Pancreas (tissue), 10 donors: ENCODE results near the gene FXYD1. TPM values are rescaled to one million over a fixed set of nuclear protein-coding genes. Genes with fewer than 3 reads are reported as not detected.

ENCODE experiments used
- ATAC-seq, 4 donors: fragments of 200-7000 bp; cut with Tn5 transposase; one replicate each; pipeline versions ENCODE4 v1.8.0 to v1.9.1; 2020; ENCODE audit warnings: mild to moderate bottlenecking in 4 of 4, moderate library complexity in 4 of 4
- DNase-seq, 6 donors: peaks; one replicate each; pipeline ENCODE4 v3.0.0-alpha.2; 2020
- FAIRE-seq: peaks from 2 replicates; lab custom pipeline; 2012; peaks lifted over from hg19 to GRCh38; lab: Jason Lieb, UNC
- H3K27ac ChIP-seq, 4 donors: fragments of 200-600 bp; sonication (generic); 1 replicate in 3 of 4; 2 replicates in 1 of 4; pipeline versions ENCODE4 v1.5.0 to v1.8.0; 2020
- H3K27me3 ChIP-seq, 4 donors: fragments of 200-600 bp; one replicate each; pipeline ENCODE4 v1.8.0; 2021
- H3K36me3 ChIP-seq, 3 donors: fragments of 200-600 bp; sonication (generic) in 1 of 3; one replicate each; pipeline versions ENCODE4 v1.5.0 to v1.8.0; 2020 to 2021
- H3K4me1 ChIP-seq, 3 donors: fragments of 200-600 bp; one replicate each; pipeline ENCODE4 v1.8.0; 2021
- H3K4me3 ChIP-seq, 4 donors: fragments of 200-600 bp; sonication (generic) in 2 of 4; one replicate each; pipeline versions ENCODE4 v1.5.0 to v1.8.0; 2020 to 2021
- H3K9me3 ChIP-seq, 4 donors: fragments of 200-600 bp; one replicate each; pipeline ENCODE4 v1.8.0; 2021
- whole genome bisulfite sequencing, 2 donors: extraction: QIAGEN DNeasy Blood & Tissue Kit; methylation state at CpG; one replicate each; pipeline ENCODE4 v1.1.7; 2013; 5-methylcytosine and 5-hydroxymethylcytosine counted together
- intact Hi-C, 3 donors: fragments of 100-400 bp; cut with DNase I; formaldehyde crosslinking; loops; one replicate each; pipeline versions ENCODE4 v1.11.1 to v1.14.2; 2022
- polyA plus RNA-seq, 2 donors: library from polyadenylated mRNA; stranded (reverse); fragments of 200-250 nt; gene quantifications; one replicate each; pipeline ENCODE4 v1.2.3, GENCODE V29; 2013
- total RNA-seq, 6 donors: library from RNA; stranded (reverse); fragmentation: NEBNext Ultra II Directional in 4 of 6; extraction: Animal tissue kit (Norgen Biotek cat#: 25700) in 4 of 6; gene quantifications; one replicate each; pipeline versions ENCODE4 v1.2.1 to v1.2.4, GENCODE V29; 2021 to 2023
- TF ChIP-seq, protein P1 (sequence below), 4 donors: fragments of 200-600 bp; sonication (generic) in 3 of 4; IDR thresholded peaks; one replicate each; pipeline versions ENCODE4 v1.5.0 to v1.8.0; 2021; ENCODE audit warnings: antibody characterized with exemption in 4 of 4
- donor health status: healthy with polysubstance abuse.
- donor health status: DM: no; HTN: no; CAD: no; lungs with moderate emphysema.
- donor health status: DM: no; HTN: no; CAD: no.
- donor health status: control.
- donor health status: control.
- donor health status: Bipolar disorder and iron deficiency.
- donor health status: DM: yes; HTN: yes; CAD: no.
- donor health status: DM: no; HTN: no; CAD: no.
- donor health status: DM: no; HTN: no; CAD: no.
- donor health status: DM: yes; HTN: yes; CAD: no.

FXYD1 gene
- total and polyA plus RNA-seq, 8 donors = 2.8 to 16.1 (median 6.0) TPM

DNA sequence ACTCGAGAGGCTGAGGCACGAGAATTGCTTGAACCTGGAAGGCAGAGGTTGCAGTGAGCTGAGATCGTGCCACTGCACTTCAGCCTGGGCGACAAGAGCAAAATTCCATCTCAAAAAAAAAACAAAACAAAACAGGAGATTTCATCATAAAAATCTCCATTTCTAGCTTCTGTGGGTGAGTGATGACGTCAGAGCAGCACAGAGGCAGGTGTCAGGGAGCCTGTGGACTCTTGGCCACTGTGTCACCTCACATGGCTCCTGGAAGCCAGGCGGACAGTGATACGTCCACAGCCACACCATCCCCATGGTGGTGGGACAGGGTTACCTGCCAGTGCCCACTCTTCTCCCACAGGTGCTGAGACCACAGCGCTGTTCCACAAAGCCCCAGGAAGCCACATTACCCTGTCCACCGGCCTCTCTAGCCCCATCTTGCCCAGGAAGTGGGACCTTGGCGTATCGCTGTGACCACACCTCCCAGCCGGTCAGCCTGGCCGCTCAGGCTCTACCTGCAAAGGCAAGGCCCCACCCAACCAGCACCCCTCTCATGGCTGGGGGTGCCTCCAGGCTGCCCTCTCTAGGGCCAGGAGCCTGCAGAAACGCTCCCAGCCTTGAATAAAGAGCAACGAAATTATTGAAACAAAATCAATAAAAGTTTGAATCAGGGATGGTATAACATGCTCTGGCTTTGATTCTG is 25.5 kb upstream of the FXYD1 start:
- intact Hi-C loops = no loop called here
- H3K27ac ChIP-seq = no peak overlapping the region
- DNase-seq (peak in 1 of 6 donors; percentile 30), FAIRE-seq (no peak), ATAC-seq (no peak)
- H3K27me3 ChIP-seq = no peaks in the 10 kb centered on the region
- no peaks in the 10 kb centered on the region for H3K36me3 ChIP-seq
- H3K4me1 ChIP-seq = peaks cover 0 to 3% (median 0%) of the 10 kb centered on the region in 3 donors
- H3K9me3 ChIP-seq = no peaks in the 10 kb centered on the region
- H3K4me3 ChIP-seq = no peak overlapping the region
- TF ChIP-seq, protein P1, sequence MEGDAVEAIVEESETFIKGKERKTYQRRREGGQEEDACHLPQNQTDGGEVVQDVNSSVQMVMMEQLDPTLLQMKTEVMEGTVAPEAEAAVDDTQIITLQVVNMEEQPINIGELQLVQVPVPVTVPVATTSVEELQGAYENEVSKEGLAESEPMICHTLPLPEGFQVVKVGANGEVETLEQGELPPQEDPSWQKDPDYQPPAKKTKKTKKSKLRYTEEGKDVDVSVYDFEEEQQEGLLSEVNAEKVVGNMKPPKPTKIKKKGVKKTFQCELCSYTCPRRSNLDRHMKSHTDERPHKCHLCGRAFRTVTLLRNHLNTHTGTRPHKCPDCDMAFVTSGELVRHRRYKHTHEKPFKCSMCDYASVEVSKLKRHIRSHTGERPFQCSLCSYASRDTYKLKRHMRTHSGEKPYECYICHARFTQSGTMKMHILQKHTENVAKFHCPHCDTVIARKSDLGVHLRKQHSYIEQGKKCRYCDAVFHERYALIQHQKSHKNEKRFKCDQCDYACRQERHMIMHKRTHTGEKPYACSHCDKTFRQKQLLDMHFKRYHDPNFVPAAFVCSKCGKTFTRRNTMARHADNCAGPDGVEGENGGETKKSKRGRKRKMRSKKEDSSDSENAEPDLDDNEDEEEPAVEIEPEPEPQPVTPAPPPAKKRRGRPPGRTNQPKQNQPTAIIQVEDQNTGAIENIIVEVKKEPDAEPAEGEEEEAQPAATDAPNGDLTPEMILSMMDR (IDR thresholded peaks at IDR 0.05) = no peak
- WGBS, 2 donors = 87 to 91% methylated on average over 15 of the region's 15 CpGs

DNA sequence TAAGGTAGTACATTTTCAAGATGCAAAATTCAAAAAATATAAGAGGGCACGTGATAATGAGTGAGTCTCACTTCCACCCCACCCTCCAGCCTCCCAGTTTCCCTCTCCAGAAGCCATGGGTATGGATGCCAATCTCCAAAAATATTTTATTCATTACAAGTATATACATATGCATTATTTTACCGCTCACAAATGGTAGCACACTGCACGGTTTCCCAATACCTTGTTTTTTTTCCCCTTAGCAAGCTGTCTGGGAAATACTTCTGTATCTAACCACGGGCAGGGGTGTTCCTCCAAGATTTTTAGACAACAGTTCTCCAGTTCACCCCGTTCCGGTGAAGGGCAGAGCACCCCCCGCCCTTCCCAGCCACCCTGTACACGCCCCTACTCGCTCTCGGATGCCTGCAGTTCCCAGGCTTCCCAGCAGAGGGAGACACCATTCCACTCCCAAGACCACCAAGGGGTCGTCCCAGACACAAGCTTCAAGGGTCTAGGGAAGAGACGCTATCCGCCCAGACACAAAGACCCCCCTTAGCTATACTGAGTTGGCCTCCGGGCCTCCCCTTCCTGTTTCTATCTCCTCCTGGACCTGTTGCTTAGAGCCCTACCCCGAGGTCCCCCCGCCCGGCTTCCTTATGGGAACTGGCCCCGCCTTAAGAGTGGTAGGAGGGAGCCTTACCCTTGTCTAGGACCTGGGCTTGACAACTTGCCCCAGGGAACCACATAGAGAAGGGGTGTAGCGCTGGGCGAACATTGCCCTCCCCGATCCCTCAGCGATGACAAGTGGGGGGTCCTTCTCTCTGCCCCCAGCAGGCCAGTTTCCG is 24.1 kb upstream of the FXYD1 start:
- no peak for FAIRE-seq
- 6 to 9% methylated on average over 23 of the region's 23 CpGs for WGBS, 2 donors
- DNase-seq = peak in 3 of 6 donors; percentile 70 to 89 (median 74)

DNA sequence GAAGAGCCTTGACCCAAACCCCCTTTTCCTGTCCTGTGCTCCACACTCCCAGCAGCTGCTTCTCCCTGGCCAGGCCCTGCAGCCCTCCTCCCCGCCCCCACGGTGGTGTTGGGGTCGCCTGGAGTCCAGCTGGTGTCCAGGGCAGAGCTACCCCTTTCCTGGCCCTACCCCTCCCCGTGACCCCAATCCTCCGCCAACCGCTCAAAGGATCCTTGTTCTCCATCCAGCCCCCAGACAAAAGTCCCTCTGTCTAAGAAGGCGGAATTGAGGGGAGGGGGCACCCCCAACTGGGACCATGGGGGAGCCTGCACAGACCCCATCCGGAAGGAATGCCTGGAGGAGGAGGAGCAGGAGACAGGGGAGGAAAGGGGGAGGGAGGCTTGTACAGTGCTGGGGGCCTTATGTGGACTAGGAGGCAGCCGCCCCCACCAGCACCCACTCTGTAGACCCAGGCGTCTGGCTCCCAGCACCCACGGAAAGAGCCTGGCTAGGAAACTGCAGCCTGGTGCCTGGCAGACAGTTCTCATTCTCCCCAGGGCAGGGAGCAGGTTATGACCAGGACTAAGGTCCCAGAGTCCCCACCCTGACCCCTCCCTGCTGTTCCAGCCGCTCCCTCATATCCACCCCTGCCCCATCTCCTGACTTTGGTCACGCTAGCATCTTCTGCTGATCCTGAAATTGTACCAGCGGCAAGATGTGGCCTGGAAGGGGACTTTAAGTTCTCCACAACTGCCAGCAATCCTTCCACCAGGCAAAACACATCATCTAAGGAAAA is 23.3 kb upstream of the FXYD1 start, which contains the start of gene FXYD3:
TSS of gene FXYD3 (plus strand) at position 647 of the 775 bp plus-strand sequence. CDS start 3,554 bp downstream, outside the sequence.
- WGBS, 2 donors = 27 to 29% methylated on average over 14 of the region's 14 CpGs
- DNase-seq (peak in 1 of 6 donors; percentile 45), ATAC-seq (peak; percentile 13 to 45 (median 29)), FAIRE-seq (no peak)
- H3K4me1 ChIP-seq = peaks cover 0 to 3% (median 0%) of the 10 kb centered on the region in 3 donors
- peak within 1 kb of the TSS in 2 of 4 donors; percentile 11 to 28 for H3K27ac ChIP-seq
- H3K27me3 ChIP-seq = no peaks in the 10 kb centered on the region
- no peaks in the 10 kb centered on the region for H3K9me3 ChIP-seq
- intact Hi-C loops = no loop called here
- TF ChIP-seq, protein P1 (IDR thresholded peaks at IDR 0.05) = no peak
- peak within 1 kb of the TSS; percentile 0 to 44 (median 22) for H3K4me3 ChIP-seq
- no peaks in the 10 kb centered on the region for H3K36me3 ChIP-seq

More for the DNA sequence above, 24.1 kb upstream of the FXYD1 start:
- Histone ChIP-seq H3K27ac (peak overlapping the region in 1 of 4 donors; percentile 11), H3K27me3 (no peaks in the 10 kb centered on the region), H3K4me3 (peak overlapping the region in 3 of 4 donors; percentile 3 to 44 (median 41)), H3K9me3 (no peaks in the 10 kb centered on the region), H3K36me3 (no peaks in the 10 kb centered on the region), H3K4me1 (peaks cover 0 to 3% (median 0%) of the 10 kb centered on the region in 3 donors)
- intact Hi-C loops = no loop called here
- TF ChIP-seq, protein P1 (IDR thresholded peaks at IDR 0.05) = peak; percentile 77 to 96 (median 86)
- ATAC-seq = peak; percentile 66 to 84 (median 80)

DNA sequence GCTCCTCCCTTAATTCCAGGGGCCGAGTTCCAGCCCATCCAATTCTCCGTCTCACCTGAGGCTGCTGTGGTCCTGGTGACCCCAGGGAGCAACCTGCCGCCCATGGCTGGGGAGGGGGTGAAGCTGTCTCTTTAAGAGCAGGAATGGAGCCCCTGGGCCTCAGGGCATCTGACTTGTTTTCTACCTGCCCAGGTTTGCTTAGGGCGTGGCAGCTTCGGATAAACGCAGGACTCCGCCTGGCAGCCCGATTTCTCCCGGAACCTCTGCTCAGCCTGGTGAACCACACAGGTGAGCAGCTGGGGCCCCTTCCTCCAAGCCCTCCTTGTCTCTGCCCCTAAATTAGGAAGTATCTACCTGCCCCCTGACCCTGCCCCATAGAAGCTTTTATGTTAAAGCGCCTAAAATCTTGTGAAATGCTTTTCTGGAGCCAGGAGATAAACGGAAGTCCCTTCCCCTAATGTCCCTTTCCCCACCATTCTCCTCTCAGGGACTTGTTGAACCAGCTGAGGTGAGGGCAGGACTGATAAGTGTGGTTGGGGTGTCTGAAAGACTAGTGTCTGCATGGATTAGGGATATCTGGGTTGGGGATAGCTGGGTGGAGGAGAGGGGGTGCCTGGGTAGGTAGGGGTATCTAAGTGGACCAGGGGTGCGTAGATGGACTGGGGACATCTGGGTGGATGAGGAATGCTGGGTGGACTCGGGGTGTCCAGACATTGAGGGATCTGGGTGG is 22.4 kb upstream of the FXYD1 start:
- no peaks in the 10 kb centered on the region for H3K27me3 ChIP-seq
- H3K27ac ChIP-seq = peak overlapping the region in 1 of 4 donors; percentile 28
- H3K9me3 ChIP-seq = no peaks in the 10 kb centered on the region
- no peak for FAIRE-seq
- WGBS, 2 donors = 30 to 32% methylated on average over 13 of the region's 13 CpGs
- DNase-seq = peak in 4 of 6 donors; percentile 49 to 63 (median 56)
- intact Hi-C loops = no loop called here
- peaks cover 0 to 3% (median 0%) of the 10 kb centered on the region in 3 donors for H3K4me1 ChIP-seq
- peak overlapping the region in 3 of 4 donors; percentile 0 to 44 (median 41) for H3K4me3 ChIP-seq
- TF ChIP-seq, protein P1 (IDR thresholded peaks at IDR 0.05) = no peak
- H3K36me3 ChIP-seq = no peaks in the 10 kb centered on the region
- peak; percentile 61 to 67 (median 62) for ATAC-seq
